Gastroesophageal sphincter (tissue), 4 donors: ENCODE measurements around the gene CFAP58. TPM values are rescaled to one million over a fixed set of nuclear protein-coding genes. Genes with fewer than 3 reads are reported as not detected.

Experiments
- ATAC-seq: fragments of 150-250 bp; one replicate; pipeline ENCODE4 v1.9.1; 2016; ENCODE audit warnings: mild to moderate bottlenecking, moderate library complexity
- H3K27ac ChIP-seq, 4 donors: fragments of 200-600 bp; sonication (generic) in 3 of 4; 1 replicate in 3 of 4; 2 replicates in 1 of 4; pipeline ENCODE4 v1.5.1; 2016 to 2019
- H3K27me3 ChIP-seq: fragments of 200-600 bp; sonication (generic); one replicate; pipeline ENCODE4 v1.5.1; 2019
- H3K36me3 ChIP-seq, 2 donors: fragments of 200-600 bp; sonication (generic); one replicate each; pipeline ENCODE4 v1.5.1; 2019; ENCODE audit warnings: control low read depth in 1 of 2
- H3K4me1 ChIP-seq, 3 donors: fragments of 200-600 bp; sonication (generic); 1 replicate in 2 of 3; 2 replicates in 1 of 3; pipeline ENCODE4 v1.5.1; 2016 to 2019; ENCODE audit warnings: control low read depth in 2 of 3
- H3K4me3 ChIP-seq, 2 donors: fragments of 200-600 bp; sonication (generic); one replicate each; pipeline ENCODE4 v1.5.1; 2019; ENCODE audit warnings: mild to moderate bottlenecking in 1 of 2, moderate library complexity in 1 of 2
- H3K9me3 ChIP-seq, 3 donors: fragments of 200-600 bp; sonication (generic); one replicate each; pipeline ENCODE4 v1.5.1; 2017 to 2019; ENCODE audit warnings: control low read depth in 2 of 3
- CTCF ChIP-seq, 4 experiments: fragments of 200-600 bp in 2 of 4; fragments of 450-650 bp in 2 of 4; sonication (generic) in 1 of 4; IDR thresholded peaks; one replicate each; pipeline ENCODE4 v1.5.1; 2017 to 2019; ENCODE audit warnings: antibody characterized with exemption in 4 of 4, mild to moderate bottlenecking in 2 of 4, moderate library complexity in 2 of 4
- EP300 ChIP-seq: sonication (generic); formaldehyde crosslinking; IDR thresholded peaks from one replicate; pipeline ENCODE4 v1.6.1; 2017; ENCODE audit warnings: antibody characterized with exemption, mild to moderate bottlenecking
- POLR2A ChIP-seq, 2 donors: fragments of 450-650 bp; IDR thresholded peaks; one replicate each; pipeline ENCODE4 v1.6.1; 2017; ENCODE audit warnings: antibody characterized with exemption in 2 of 2, mild to moderate bottlenecking in 2 of 2, moderate library complexity in 1 of 2
- POLR2AphosphoS5 ChIP-seq: sonication (generic); formaldehyde crosslinking; IDR thresholded peaks from one replicate; pipeline ENCODE4 v1.6.1; 2017; ENCODE audit warnings: antibody characterized with exemption
- WGBS, 2 donors: methylation state at CpG; one replicate each; pipeline ENCODE4 v1.1.5; 2018; ENCODE audit warnings: low coverage in 1 of 2; 5-methylcytosine and 5-hydroxymethylcytosine counted together
- total RNA-seq, 4 donors: library from RNA; depleted of rRNA; stranded (reverse); fragments of >200 nt; gene quantifications; one replicate each; pipeline ENCODE4 v1.1.0, GENCODE V29; 2016

The CFAP58 gene
- total RNA-seq: 1 to 10 TPM in 3 of 4 donors, under 1 TPM in 1; 0.27 to 1.6 (median 1.3) TPM

GRCh38 chr10:104353325-104354048, at the start of gene CFAP58:
TSS of gene CFAP58 (plus strand) at chr10:104353833. CDS start at chr10:104353898, 65 bp downstream.
- peaks cover 0 to 36% (median 0%) of the 10 kb centered on the region in 3 donors for H3K4me1 ChIP-seq
- WGBS, 2 donors: 1 to 4% methylated on average over 16 to 26 of the region's 43 CpGs
- H3K27me3 ChIP-seq: no peaks in the 10 kb centered on the region
- H3K27ac ChIP-seq: peak within 1 kb of the TSS in 3 of 4 donors; percentile 13 to 56 (median 33)
- H3K9me3 ChIP-seq: no peaks in the 10 kb centered on the region
- peak within 1 kb of the TSS; percentile 11 to 44 for H3K4me3 ChIP-seq
- peak; percentile 93 for ATAC-seq
- TF ChIP-seq EP300 (no peak), POLR2AphosphoS5 (peak; percentile 34), POLR2A (IDR thresholded peaks at IDR 0.05) (no peak), CTCF (IDR thresholded peaks at IDR 0.05) (peak; percentile 20 to 75 (median 66))
- H3K36me3 ChIP-seq: no peaks in the 10 kb centered on the region

GRCh38 chr10:104304356-104304745, 49.3 kb upstream of the CFAP58 start:
- WGBS, 2 donors: 81 to 89% methylated on average over 4 of the region's 4 CpGs

GRCh38 chr10:104304927-104305326, 48.7 kb upstream of the CFAP58 start:
- peaks cover 10 to 80% (median 33%) of the 10 kb centered on the region in 3 donors for H3K4me1 ChIP-seq
- ATAC-seq: peak; percentile 26
- no peaks in the 10 kb centered on the region for H3K9me3 ChIP-seq
- TF ChIP-seq CTCF (IDR thresholded peaks at IDR 0.05) (no peak), EP300 (no peak), POLR2A (IDR thresholded peaks at IDR 0.05) (no peak), POLR2AphosphoS5 (peak; percentile 52)
- no peak overlapping the region for H3K4me3 ChIP-seq
- 27 to 47% methylated on average over 5 to 8 of the region's 8 CpGs for WGBS, 2 donors
- H3K27ac ChIP-seq: peak overlapping the region; percentile 43 to 98 (median 92)
- H3K27me3 ChIP-seq: no peaks in the 10 kb centered on the region
- peaks cover 0 to 9% of the 10 kb centered on the region in 2 donors for H3K36me3 ChIP-seq

More at GRCh38 chr10:104304356-104304745, 49.3 kb upstream of the CFAP58 start:
- no peak overlapping the region for H3K4me3 ChIP-seq
- no peaks in the 10 kb centered on the region for H3K9me3 ChIP-seq
- H3K27ac ChIP-seq: peak overlapping the region in 3 of 4 donors; percentile 89 to 98 (median 95)
- H3K27me3 ChIP-seq: no peaks in the 10 kb centered on the region
- H3K4me1 ChIP-seq: peaks cover 10 to 80% (median 34%) of the 10 kb centered on the region in 3 donors
- no peak for ATAC-seq
- H3K36me3 ChIP-seq: peaks cover 0 to 9% of the 10 kb centered on the region in 2 donors
- TF ChIP-seq CTCF (IDR thresholded peaks at IDR 0.05): no peak
- no peak for TF ChIP-seq EP300
- TF ChIP-seq POLR2AphosphoS5: no peak
- TF ChIP-seq POLR2A (IDR thresholded peaks at IDR 0.05): no peak

- no peak for ATAC-seq
- no peak overlapping the region for H3K4me3 ChIP-seq
- no peak for TF ChIP-seq EP300
- TF ChIP-seq POLR2A (IDR thresholded peaks at IDR 0.05): no peak
- TF ChIP-seq POLR2AphosphoS5: no peak
- no peak for TF ChIP-seq CTCF (IDR thresholded peaks at IDR 0.05)
- no peaks in the 10 kb centered on the region for H3K9me3 ChIP-seq
- peak overlapping the region in 2 of 4 donors; percentile 95 to 98 for H3K27ac ChIP-seq
- WGBS, 2 donors: 100% methylated on average over 1 of the region's 3 CpGs; no CpG with 5 or more reads in 1 of the 2 donors
- no peaks in the 10 kb centered on the region for H3K27me3 ChIP-seq
- peaks cover 11 to 82% (median 31%) of the 10 kb centered on the region in 3 donors for H3K4me1 ChIP-seq
- H3K36me3 ChIP-seq: peaks cover 0 to 28% of the 10 kb centered on the region in 2 donors
Observed at GRCh38 chr10:104306897-104307296, 46.7 kb upstream of the CFAP58 start.
